ENCODE data around the gene LDB3. TPM values are rescaled to one million over a fixed set of nuclear protein-coding genes. Genes with fewer than 3 reads are reported as not detected.

LDB3 gene
- total and polyA plus RNA-seq, 2 of the 8 experiments (the other 6 are each of a cell fraction or from before 2014, with no cell fraction given) = 0.20 to 0.43 TPM

DNA sequence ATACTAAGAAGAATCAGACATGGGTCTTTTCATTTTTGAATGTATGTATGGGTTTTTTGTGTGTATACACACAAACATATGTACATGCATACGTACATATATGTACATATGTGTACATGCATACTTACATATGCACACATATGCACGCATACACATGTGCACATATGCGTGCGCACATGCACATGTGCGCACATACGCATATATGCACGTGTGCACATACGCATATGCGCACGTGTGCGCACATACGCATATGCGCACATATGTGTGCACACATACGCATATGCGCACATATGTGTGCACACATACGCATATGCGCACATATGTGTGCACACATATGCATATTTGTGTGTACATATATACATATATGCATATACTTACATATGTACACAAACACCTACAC lies 83.2 kb downstream of the LDB3 start (continued):
- TF ChIP-seq, protein P1, sequence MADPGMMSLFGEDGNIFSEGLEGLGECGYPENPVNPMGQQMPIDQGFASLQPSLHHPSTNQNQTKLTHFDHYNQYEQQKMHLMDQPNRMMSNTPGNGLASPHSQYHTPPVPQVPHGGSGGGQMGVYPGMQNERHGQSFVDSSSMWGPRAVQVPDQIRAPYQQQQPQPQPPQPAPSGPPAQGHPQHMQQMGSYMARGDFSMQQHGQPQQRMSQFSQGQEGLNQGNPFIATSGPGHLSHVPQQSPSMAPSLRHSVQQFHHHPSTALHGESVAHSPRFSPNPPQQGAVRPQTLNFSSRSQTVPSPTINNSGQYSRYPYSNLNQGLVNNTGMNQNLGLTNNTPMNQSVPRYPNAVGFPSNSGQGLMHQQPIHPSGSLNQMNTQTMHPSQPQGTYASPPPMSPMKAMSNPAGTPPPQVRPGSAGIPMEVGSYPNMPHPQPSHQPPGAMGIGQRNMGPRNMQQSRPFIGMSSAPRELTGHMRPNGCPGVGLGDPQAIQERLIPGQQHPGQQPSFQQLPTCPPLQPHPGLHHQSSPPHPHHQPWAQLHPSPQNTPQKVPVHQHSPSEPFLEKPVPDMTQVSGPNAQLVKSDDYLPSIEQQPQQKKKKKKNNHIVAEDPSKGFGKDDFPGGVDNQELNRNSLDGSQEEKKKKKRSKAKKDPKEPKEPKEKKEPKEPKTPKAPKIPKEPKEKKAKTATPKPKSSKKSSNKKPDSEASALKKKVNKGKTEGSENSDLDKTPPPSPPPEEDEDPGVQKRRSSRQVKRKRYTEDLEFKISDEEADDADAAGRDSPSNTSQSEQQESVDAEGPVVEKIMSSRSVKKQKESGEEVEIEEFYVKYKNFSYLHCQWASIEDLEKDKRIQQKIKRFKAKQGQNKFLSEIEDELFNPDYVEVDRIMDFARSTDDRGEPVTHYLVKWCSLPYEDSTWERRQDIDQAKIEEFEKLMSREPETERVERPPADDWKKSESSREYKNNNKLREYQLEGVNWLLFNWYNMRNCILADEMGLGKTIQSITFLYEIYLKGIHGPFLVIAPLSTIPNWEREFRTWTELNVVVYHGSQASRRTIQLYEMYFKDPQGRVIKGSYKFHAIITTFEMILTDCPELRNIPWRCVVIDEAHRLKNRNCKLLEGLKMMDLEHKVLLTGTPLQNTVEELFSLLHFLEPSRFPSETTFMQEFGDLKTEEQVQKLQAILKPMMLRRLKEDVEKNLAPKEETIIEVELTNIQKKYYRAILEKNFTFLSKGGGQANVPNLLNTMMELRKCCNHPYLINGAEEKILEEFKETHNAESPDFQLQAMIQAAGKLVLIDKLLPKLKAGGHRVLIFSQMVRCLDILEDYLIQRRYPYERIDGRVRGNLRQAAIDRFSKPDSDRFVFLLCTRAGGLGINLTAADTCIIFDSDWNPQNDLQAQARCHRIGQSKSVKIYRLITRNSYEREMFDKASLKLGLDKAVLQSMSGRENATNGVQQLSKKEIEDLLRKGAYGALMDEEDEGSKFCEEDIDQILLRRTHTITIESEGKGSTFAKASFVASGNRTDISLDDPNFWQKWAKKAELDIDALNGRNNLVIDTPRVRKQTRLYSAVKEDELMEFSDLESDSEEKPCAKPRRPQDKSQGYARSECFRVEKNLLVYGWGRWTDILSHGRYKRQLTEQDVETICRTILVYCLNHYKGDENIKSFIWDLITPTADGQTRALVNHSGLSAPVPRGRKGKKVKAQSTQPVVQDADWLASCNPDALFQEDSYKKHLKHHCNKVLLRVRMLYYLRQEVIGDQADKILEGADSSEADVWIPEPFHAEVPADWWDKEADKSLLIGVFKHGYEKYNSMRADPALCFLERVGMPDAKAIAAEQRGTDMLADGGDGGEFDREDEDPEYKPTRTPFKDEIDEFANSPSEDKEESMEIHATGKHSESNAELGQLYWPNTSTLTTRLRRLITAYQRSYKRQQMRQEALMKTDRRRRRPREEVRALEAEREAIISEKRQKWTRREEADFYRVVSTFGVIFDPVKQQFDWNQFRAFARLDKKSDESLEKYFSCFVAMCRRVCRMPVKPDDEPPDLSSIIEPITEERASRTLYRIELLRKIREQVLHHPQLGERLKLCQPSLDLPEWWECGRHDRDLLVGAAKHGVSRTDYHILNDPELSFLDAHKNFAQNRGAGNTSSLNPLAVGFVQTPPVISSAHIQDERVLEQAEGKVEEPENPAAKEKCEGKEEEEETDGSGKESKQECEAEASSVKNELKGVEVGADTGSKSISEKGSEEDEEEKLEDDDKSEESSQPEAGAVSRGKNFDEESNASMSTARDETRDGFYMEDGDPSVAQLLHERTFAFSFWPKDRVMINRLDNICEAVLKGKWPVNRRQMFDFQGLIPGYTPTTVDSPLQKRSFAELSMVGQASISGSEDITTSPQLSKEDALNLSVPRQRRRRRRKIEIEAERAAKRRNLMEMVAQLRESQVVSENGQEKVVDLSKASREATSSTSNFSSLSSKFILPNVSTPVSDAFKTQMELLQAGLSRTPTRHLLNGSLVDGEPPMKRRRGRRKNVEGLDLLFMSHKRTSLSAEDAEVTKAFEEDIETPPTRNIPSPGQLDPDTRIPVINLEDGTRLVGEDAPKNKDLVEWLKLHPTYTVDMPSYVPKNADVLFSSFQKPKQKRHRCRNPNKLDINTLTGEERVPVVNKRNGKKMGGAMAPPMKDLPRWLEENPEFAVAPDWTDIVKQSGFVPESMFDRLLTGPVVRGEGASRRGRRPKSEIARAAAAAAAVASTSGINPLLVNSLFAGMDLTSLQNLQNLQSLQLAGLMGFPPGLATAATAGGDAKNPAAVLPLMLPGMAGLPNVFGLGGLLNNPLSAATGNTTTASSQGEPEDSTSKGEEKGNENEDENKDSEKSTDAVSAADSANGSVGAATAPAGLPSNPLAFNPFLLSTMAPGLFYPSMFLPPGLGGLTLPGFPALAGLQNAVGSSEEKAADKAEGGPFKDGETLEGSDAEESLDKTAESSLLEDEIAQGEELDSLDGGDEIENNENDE (IDR thresholded peaks at IDR 0.05; ENCODE audit: insufficient replicate concordance, low read length) = no peak
- TF ChIP-seq SAP30 (IDR thresholded peaks at IDR 0.05; ENCODE audit: insufficient read depth, insufficient replicate concordance, low read length) = no peak
- TF ChIP-seq CBX8 (IDR thresholded peaks at IDR 0.05; ENCODE audit: borderline replicate concordance, low read depth, low read length) = no peak
- TF ChIP-seq RXRA (IDR thresholded peaks at IDR 0.05; ENCODE audit: insufficient read depth, low read depth, low read length) = no peak
- TF ChIP-seq, protein P2, sequence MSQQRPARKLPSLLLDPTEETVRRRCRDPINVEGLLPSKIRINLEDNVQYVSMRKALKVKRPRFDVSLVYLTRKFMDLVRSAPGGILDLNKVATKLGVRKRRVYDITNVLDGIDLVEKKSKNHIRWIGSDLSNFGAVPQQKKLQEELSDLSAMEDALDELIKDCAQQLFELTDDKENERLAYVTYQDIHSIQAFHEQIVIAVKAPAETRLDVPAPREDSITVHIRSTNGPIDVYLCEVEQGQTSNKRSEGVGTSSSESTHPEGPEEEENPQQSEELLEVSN (IDR thresholded peaks at IDR 0.05) = no peak
- no peak for TF ChIP-seq SIRT6 (IDR thresholded peaks at IDR 0.05; ENCODE audit: low read length)
- TF ChIP-seq RAD21 (IDR thresholded peaks at IDR 0.05 in 1 of 2, conservative IDR thresholded peaks at IDR 0.05 in 1 of 2; ENCODE audit: low read depth in 2 of 2, low read length in 2 of 2) = no peak
- no peak for TF ChIP-seq CBX5 (IDR thresholded peaks at IDR 0.05; ENCODE audit: low read depth, low read length)

All from H1 (cell line).